OCI-LY3 (cell line): Measurements from ENCODE around the gene UNC13C.

ENCODE experiments used
- H2AFZ ChIP-seq: fragments of 200-600, 300-600 bp; shearing (Covaris generic); 2 replicates; pipeline ENCODE4 v1.6.0; 2014; ENCODE audit warnings: antibody characterized with exemption, low read depth, low read length
- H3K27ac ChIP-seq: fragments of 200-600, 300-600 bp; sonication (generic); 2 replicates; pipeline ENCODE4 v1.5.1; 2014; ENCODE audit warnings: mild to moderate bottlenecking, low read length, moderate library complexity, mixed read lengths
- H3K27me3 ChIP-seq: fragments of 200-600, 300-600 bp; sonication (generic); 2 replicates; pipeline ENCODE4 v1.6.1; 2014; ENCODE audit warnings: low read depth, low read length, mixed read lengths
- H3K36me3 ChIP-seq: fragments of 200-600, 300-600 bp; sonication (generic); replicated peaks from 2 replicates; pipeline ENCODE3; 2014; ENCODE audit warnings: low read depth, low read length, mixed read lengths
- H3K4me1 ChIP-seq: fragments of 300-600, 200-600 bp; sonication (generic); 2 replicates; pipeline ENCODE4 v1.6.1; 2014; ENCODE audit warnings: low read length, mixed read lengths
- H3K4me2 ChIP-seq: fragments of 200-600, 300-600 bp; sonication (generic); 2 replicates; pipeline ENCODE4 v1.6.1; 2014; ENCODE audit warnings: low read length, mixed read lengths
- H3K4me3 ChIP-seq: fragments of 300-600, 200-600 bp; sonication (generic); 2 replicates; pipeline ENCODE4 v1.5.1; 2014; ENCODE audit warnings: antibody characterized with exemption, mild to moderate bottlenecking, low read length, moderate library complexity
- H3K79me2 ChIP-seq: fragments of 300-600, 200-600 bp; shearing (Covaris generic); 2 replicates; pipeline ENCODE4 v1.6.1; 2014; ENCODE audit warnings: mild to moderate bottlenecking, low read length, mixed read lengths
- H3K9ac ChIP-seq: fragments of 300-600, 200-600 bp; shearing (Covaris generic); 2 replicates; pipeline ENCODE4 v1.6.0; 2014; ENCODE audit warnings: mild to moderate bottlenecking, low read length, moderate library complexity
- H3K9me3 ChIP-seq: fragments of 200-600, 300-600 bp; shearing (Covaris generic); 2 replicates; pipeline ENCODE4 v1.6.1; 2014; ENCODE audit warnings: low read length, mixed read lengths; ENCODE audit not compliant: insufficient read depth
- H4K20me1 ChIP-seq: fragments of 200-600, 300-600 bp; sonication (generic); 2 replicates; pipeline ENCODE4 v1.6.1; 2016; ENCODE audit warnings: low read length, mixed read lengths; ENCODE audit not compliant: insufficient read depth
- CTCF ChIP-seq: fragments of 200-600, 300-600 bp; sonication (generic); IDR thresholded peaks from 2 replicates; pipeline ENCODE4 v1.5.1; 2014; ENCODE audit warnings: antibody characterized with exemption, low read length, low read depth
- EZH2phosphoT487 ChIP-seq: fragments of 200-600 bp; shearing (Covaris generic); IDR thresholded peaks from 2 replicates; pipeline ENCODE4 v1.6.1; 2018; ENCODE audit warnings: antibody characterized with exemption, mixed run types, low read depth

Gene UNC13C

GRCh38 chr15:54088837-54089236 lies 110.6 kb downstream of the UNC13C start:
- H2AFZ ChIP-seq = no peak overlapping the region
- no peak overlapping the region for H3K4me3 ChIP-seq
- no peaks in the 10 kb centered on the region for H3K9me3 ChIP-seq
- H4K20me1 ChIP-seq = no peaks in the 10 kb centered on the region
- H3K79me2 ChIP-seq = no peaks in the 10 kb centered on the region
- H3K27me3 ChIP-seq = no peaks in the 10 kb centered on the region
- no peak overlapping the region for H3K27ac ChIP-seq
- H3K36me3 ChIP-seq = no peaks in the 10 kb centered on the region
- no peak overlapping the region for H3K9ac ChIP-seq
- TF ChIP-seq CTCF (no peak), EZH2phosphoT487 (no peak)
- peaks cover 4% of the 10 kb centered on the region for H3K4me1 ChIP-seq
- no peak overlapping the region for H3K4me2 ChIP-seq

GRCh38 chr15:54089776-54090175 lies 111.5 kb downstream of the UNC13C start:
- no peaks in the 10 kb centered on the region for H3K79me2 ChIP-seq
- H3K27ac ChIP-seq = no peak overlapping the region
- H2AFZ ChIP-seq = no peak overlapping the region
- no peaks in the 10 kb centered on the region; the same call in 1 of the 2 replicates for H3K4me1 ChIP-seq
- H3K9me3 ChIP-seq = no peaks in the 10 kb centered on the region
- H3K4me3 ChIP-seq = no peak overlapping the region
- H3K36me3 ChIP-seq = no peaks in the 10 kb centered on the region
- no peak overlapping the region for H3K9ac ChIP-seq
- no peaks in the 10 kb centered on the region for H4K20me1 ChIP-seq
- TF ChIP-seq EZH2phosphoT487 = no peak
- no peak for TF ChIP-seq CTCF
- H3K4me2 ChIP-seq = no peak overlapping the region
- no peaks in the 10 kb centered on the region for H3K27me3 ChIP-seq

GRCh38 chr15:54091651-54092050 lies 113.4 kb downstream of the UNC13C start:
- no peak overlapping the region for H3K9ac ChIP-seq
- H3K4me1 ChIP-seq = no peaks in the 10 kb centered on the region
- H3K36me3 ChIP-seq = no peaks in the 10 kb centered on the region
- no peak overlapping the region for H3K4me3 ChIP-seq
- H3K27ac ChIP-seq = no peak overlapping the region
- no peak overlapping the region for H3K4me2 ChIP-seq
- no peaks in the 10 kb centered on the region for H4K20me1 ChIP-seq
- TF ChIP-seq EZH2phosphoT487 (no peak), CTCF (no peak)
- H2AFZ ChIP-seq = no peak overlapping the region
- H3K9me3 ChIP-seq = no peaks in the 10 kb centered on the region
- H3K27me3 ChIP-seq = no peaks in the 10 kb centered on the region
- no peaks in the 10 kb centered on the region for H3K79me2 ChIP-seq

- TF ChIP-seq CTCF (no peak), EZH2phosphoT487 (no peak)
- Histone ChIP-seq H3K27ac (no peak overlapping the region), H3K4me3 (no peak overlapping the region), H3K4me1 (no peaks in the 10 kb centered on the region), H3K27me3 (no peaks in the 10 kb centered on the region), H3K79me2 (no peaks in the 10 kb centered on the region), H4K20me1 (no peaks in the 10 kb centered on the region), H3K36me3 (no peaks in the 10 kb centered on the region), H3K4me2 (no peak overlapping the region), H3K9me3 (no peaks in the 10 kb centered on the region), H3K9ac (no peak overlapping the region), H2AFZ (no peak overlapping the region)
These were observed 116.4 kb downstream of the UNC13C start for GRCh38 chr15:54094661-54095060.
